ENCODE data around the gene TMEM229A. TPM values are rescaled to one million over a fixed set of nuclear protein-coding genes. Genes with fewer than 3 reads are reported as not detected.

TMEM229A gene
- total RNA-seq, 4 donors from 2014 or later, result not detected

- no peak for TF ChIP-seq CTCF (IDR thresholded peaks at IDR 0.05; ENCODE audit: low read depth)
These were observed 29.3 kb upstream of the TMEM229A start for GRCh38 chr7:124062171-124062570.

- no peak for TF ChIP-seq CTCF (IDR thresholded peaks at IDR 0.05; ENCODE audit: low read depth)
These were observed 27.7 kb upstream of the TMEM229A start for GRCh38 chr7:124060528-124060927.

GRCh38 chr7:124059375-124059774 lies 26.5 kb upstream of the TMEM229A start:
- no peak for TF ChIP-seq CTCF (IDR thresholded peaks at IDR 0.05; ENCODE audit: low read depth)

GRCh38 chr7:124058515-124058914 lies 25.6 kb upstream of the TMEM229A start:
- no peak for TF ChIP-seq CTCF (IDR thresholded peaks at IDR 0.05; ENCODE audit: low read depth)

- no peak for TF ChIP-seq CTCF (IDR thresholded peaks at IDR 0.05; ENCODE audit: low read depth)
These were observed 25.0 kb upstream of the TMEM229A start for GRCh38 chr7:124057872-124058271.

GRCh38 chr7:124056234-124056633 lies 23.4 kb upstream of the TMEM229A start:
- no peak for TF ChIP-seq CTCF (IDR thresholded peaks at IDR 0.05; ENCODE audit: low read depth)

GRCh38 chr7:124051681-124052377 lies 19.0 kb upstream of the TMEM229A start:
- no peak for TF ChIP-seq CTCF (IDR thresholded peaks at IDR 0.05; ENCODE audit: low read depth)
